SK-N-SH treated with all-trans-retinoic acid at 6 μM for 48 hours (cell line): ENCODE results near the gene PHACTR3.

ENCODE experiments used
- ARNTL ChIP-seq: fragments of 450-650 bp; formaldehyde crosslinking; IDR thresholded peaks from 2 replicates; pipeline ENCODE4 v1.5.0; 2020; ENCODE audit warnings: low read depth, mild to moderate bottlenecking, moderate library complexity, borderline replicate concordance
- SNAI2 ChIP-seq: fragments of 250-450 bp; sonication (Bioruptor Pico); IDR thresholded peaks from 2 replicates; pipeline ENCODE4 v1.5.0; 2020; ENCODE audit warnings: mild to moderate bottlenecking, moderate library complexity

DNA sequence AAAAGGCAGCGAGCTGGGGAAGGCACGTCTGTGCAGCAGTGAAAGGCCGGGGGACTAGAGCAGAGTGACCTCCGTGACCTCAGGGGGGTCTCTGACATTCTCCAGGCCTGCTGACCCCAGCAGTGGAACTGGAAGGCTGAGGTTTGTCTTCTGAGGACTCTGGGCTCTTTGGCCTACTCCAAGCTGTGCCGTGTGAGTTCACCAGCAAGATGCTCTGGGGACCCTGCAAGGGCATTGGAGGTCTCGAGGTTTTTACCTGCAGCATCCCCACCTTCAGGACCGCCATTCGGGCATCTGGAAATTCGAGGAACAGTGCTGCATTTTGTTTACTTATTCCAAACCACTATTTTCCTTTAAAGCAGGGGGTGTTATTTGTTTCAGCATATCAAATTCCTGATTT lies 140.9 kb downstream of the PHACTR3 start:
- no peak for TF ChIP-seq SNAI2 (CRISPR knock-in tag)
- no peak for TF ChIP-seq ARNTL (CRISPR knock-in tag)
